Lung (tissue), 12 donors: ENCODE measurements around the gene CHAF1A. TPM values are rescaled to one million over a fixed set of nuclear protein-coding genes. Genes with fewer than 3 reads are reported as not detected.

Experiments used
- ATAC-seq: fragments of 200-7000 bp; cut with Tn5 transposase; one replicate; pipeline ENCODE4 v1.9.1; 2020; ENCODE audit warnings: moderate number of reproducible peaks; ENCODE audit not compliant: insufficient read depth, low FRiP score
- DNase-seq, 3 donors: peaks; one replicate each; pipeline ENCODE4 v3.0.0-alpha.2; 2013 to 2017
- H3K27ac ChIP-seq, 2 donors: one replicate each; pipeline ENCODE4 v1.5.1; 2013; ENCODE audit warnings: mild to moderate bottlenecking in 2 of 2, moderate library complexity in 2 of 2, control low read depth in 1 of 2, inconsistent platforms in 1 of 2, low read depth in 1 of 2, low read length in 1 of 2
- H3K27me3 ChIP-seq, 3 donors: one replicate each; pipeline ENCODE4 v1.5.1; 2013; ENCODE audit warnings: low read length in 2 of 3; ENCODE audit not compliant: control insufficient read depth in 3 of 3, insufficient read depth in 3 of 3
- H3K36me3 ChIP-seq, 4 donors: one replicate each; pipeline ENCODE4 v1.5.1; 2013; ENCODE audit warnings: low read length in 4 of 4, mild to moderate bottlenecking in 1 of 4, moderate library complexity in 1 of 4; ENCODE audit not compliant: control insufficient read depth in 4 of 4, insufficient read depth in 4 of 4
- H3K4me1 ChIP-seq, 5 donors: one replicate each; pipeline ENCODE4 v1.5.1; 2013; ENCODE audit warnings: low read length in 5 of 5, mild to moderate bottlenecking in 2 of 5, moderate library complexity in 1 of 5; ENCODE audit not compliant: control insufficient read depth in 5 of 5, insufficient read depth in 5 of 5
- H3K4me3 ChIP-seq: one replicate; pipeline ENCODE4 v1.5.1; 2013; ENCODE audit warnings: mild to moderate bottlenecking, control low read depth, moderate library complexity
- H3K9ac ChIP-seq, 2 donors: one replicate each; pipeline ENCODE4 v1.5.1; 2013; ENCODE audit warnings: low read length in 2 of 2, control low read depth in 1 of 2; ENCODE audit not compliant: insufficient read depth in 1 of 2
- H3K9me3 ChIP-seq, 4 donors: one replicate each; pipeline ENCODE4 v1.5.1; 2013; ENCODE audit warnings: low read length in 3 of 4, mild to moderate bottlenecking in 1 of 4, moderate library complexity in 1 of 4; ENCODE audit not compliant: control insufficient read depth in 4 of 4, insufficient read depth in 3 of 4
- CTCF ChIP-seq: IDR thresholded peaks from 2 replicates; pipeline ENCODE4 v1.5.1; 2012; ENCODE audit warnings: mild to moderate bottlenecking; ENCODE audit errors: control extremely low read depth, extremely low read depth
- WGBS, 2 donors: extraction: QIAGEN DNeasy Blood & Tissue Kit; methylation state at CpG; one replicate each; pipeline ENCODE4 v1.1.7; 2013; 5-methylcytosine and 5-hydroxymethylcytosine counted together
- polyA plus RNA-seq, 2 donors: library from polyadenylated mRNA; stranded (reverse); fragments of 200-250 nt; gene quantifications; one replicate each; pipeline ENCODE4 v1.2.1, GENCODE V29; 2013
- total RNA-seq, 2 donors: library from RNA; depleted of rRNA in 1 of 2; stranded (reverse); fragments of >200 nt in 1 of 2; gene quantifications; one replicate each; pipeline ENCODE4 v1.2.1, GENCODE V29; 2014 to 2021
- donor health status: control.
- donor health status: control.
- donor health status: Bipolar disorder and iron deficiency.
- donor health status: healthy.
- donor health status: DM: yes; HTN: yes; CAD: no.

CHAF1A gene
- total and polyA plus RNA-seq, 4 donors, result 6.8 to 16.7 (median 8.7) TPM

GRCh38 chr19:4372165-4373012 lies 30.1 kb upstream of the CHAF1A start:
- 88 to 89% methylated on average over 22 of the region's 22 CpGs for WGBS, 2 donors
- H3K27ac ChIP-seq, result peak overlapping the region in 1 of 2 donors; percentile 92
- H3K36me3 ChIP-seq, result peaks cover 0 to 4% (median 2%) of the 10 kb centered on the region in 4 donors
- no peaks in the 10 kb centered on the region for H3K27me3 ChIP-seq
- H3K4me1 ChIP-seq, result peaks cover 22 to 89% (median 69%) of the 10 kb centered on the region in 5 donors
- H3K9ac ChIP-seq, result peak overlapping the region in 1 of 2 donors; percentile 32
- DNase-seq (no peak), ATAC-seq (no peak)
- H3K4me3 ChIP-seq, result no peak overlapping the region
- no peaks in the 10 kb centered on the region for H3K9me3 ChIP-seq
- TF ChIP-seq CTCF, result no peak

- TF ChIP-seq CTCF, result no peak
- H3K27ac ChIP-seq, result peak overlapping the region; percentile 91 to 92
- no peak overlapping the region for H3K4me3 ChIP-seq
- WGBS, 2 donors, result 93 to 96% methylated on average over 5 to 8 of the region's 8 CpGs
- peaks cover 21 to 88% (median 72%) of the 10 kb centered on the region in 5 donors for H3K4me1 ChIP-seq
- no peaks in the 10 kb centered on the region for H3K27me3 ChIP-seq
- DNase-seq (no peak), ATAC-seq (no peak)
- H3K9me3 ChIP-seq, result no peaks in the 10 kb centered on the region
- H3K9ac ChIP-seq, result peak overlapping the region in 1 of 2 donors; percentile 42
- peaks cover 0 to 4% (median 3%) of the 10 kb centered on the region in 4 donors for H3K36me3 ChIP-seq
Observed at GRCh38 chr19:4373013-4373367, 29.4 kb upstream of the CHAF1A start.

GRCh38 chr19:4373601-4374497 lies 28.6 kb upstream of the CHAF1A start:
- no peak overlapping the region for H3K4me3 ChIP-seq
- no peaks in the 10 kb centered on the region for H3K27me3 ChIP-seq
- peaks cover 0 to 5% (median 4%) of the 10 kb centered on the region in 4 donors for H3K36me3 ChIP-seq
- H3K9me3 ChIP-seq, result no peaks in the 10 kb centered on the region
- 52 to 63% methylated on average over 25 of the region's 25 CpGs for WGBS, 2 donors
- TF ChIP-seq CTCF, result no peak
- peak overlapping the region; percentile 91 to 92 for H3K27ac ChIP-seq
- DNase-seq (peak; percentile 87 to 92 (median 91)), ATAC-seq (no peak)
- H3K4me1 ChIP-seq, result peaks cover 16 to 79% (median 66%) of the 10 kb centered on the region in 5 donors
- peak overlapping the region in 1 of 2 donors; percentile 42 for H3K9ac ChIP-seq
